GM19455 (cell line): ENCODE data around the gene BSPH1.
"Not testable (repeated sequence)": the region's sequence is repeated elsewhere in the genome, so short reads cannot be mapped to it uniquely, and the experiment has no call there.

ENCODE experiments used
- ATAC-seq: cut with Tn5 transposase; IDR thresholded peaks from one replicate; pipeline ENCODE4 v1.9.1; 2021; ENCODE audit not compliant: unreplicated experiment

Gene BSPH1

GRCh38 chr19:47928581-47928980, 63.4 kb downstream of the BSPH1 start:
- ATAC-seq: not testable (repeated sequence)

- ATAC-seq: not testable (repeated sequence)
Observed at GRCh38 chr19:47920107-47920506, 71.9 kb downstream of the BSPH1 start.
